IPS DF 4.7 (cell line): ENCODE measurements around the gene NYNRIN.
A peak's percentile ranks its signal among the peaks of the same experiment; 100 is the strongest.
"Not testable (repeated sequence)": the region's sequence is repeated elsewhere in the genome, so short reads cannot be mapped to it uniquely, and the experiment has no call there.

Experiments
- DNase-seq: peaks from one replicate; pipeline ENCODE4 v3.0.0-alpha.2; 2013; ENCODE audit warnings: low spot score; ENCODE audit errors: extremely low read depth

Gene NYNRIN

DNA sequence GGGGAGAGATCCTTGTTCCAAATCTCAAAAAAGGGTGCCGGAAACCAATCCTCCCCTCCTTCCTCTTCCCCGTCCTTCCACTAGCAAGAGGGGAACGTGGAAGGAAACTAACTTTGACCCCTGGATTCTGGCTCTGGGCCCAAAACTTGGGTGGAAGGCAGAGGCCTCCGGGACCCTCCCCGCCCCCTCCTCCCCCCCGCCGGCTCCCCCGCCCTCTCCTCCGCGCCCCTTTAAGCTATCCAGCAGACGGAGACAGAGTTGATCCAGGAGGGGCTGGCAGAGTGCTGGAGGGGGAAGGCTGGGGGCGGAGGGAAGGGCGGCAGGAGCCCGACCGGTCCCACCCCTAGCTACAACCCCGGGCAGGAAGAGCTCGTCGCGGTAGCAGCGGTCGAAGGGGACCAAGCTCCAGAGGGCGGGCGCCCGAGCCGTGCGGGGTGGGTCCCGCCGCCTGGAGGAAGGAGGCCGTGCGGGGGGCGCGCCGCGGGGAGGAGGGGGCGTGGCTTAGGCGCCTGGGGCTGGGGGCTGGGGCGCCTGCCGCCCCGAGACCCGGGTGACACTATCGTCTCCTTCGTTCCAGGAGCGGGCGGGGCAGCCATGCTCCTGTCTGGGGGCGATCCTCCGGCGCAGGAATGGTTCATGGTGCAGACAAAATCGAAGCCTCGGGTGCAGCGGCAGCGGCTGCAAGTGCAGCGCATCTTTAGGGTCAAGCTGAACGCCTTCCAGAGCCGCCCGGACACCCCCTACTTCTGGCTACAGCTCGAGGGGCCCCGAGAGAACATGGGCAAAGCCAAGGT, at the start of gene NYNRIN:
Gene NYNRIN (plus strand): TSS at position 351 of the 794 bp plus-strand sequence. CDS start 244 bp downstream, at position 595.
- DNase-seq, result no peak

DNA sequence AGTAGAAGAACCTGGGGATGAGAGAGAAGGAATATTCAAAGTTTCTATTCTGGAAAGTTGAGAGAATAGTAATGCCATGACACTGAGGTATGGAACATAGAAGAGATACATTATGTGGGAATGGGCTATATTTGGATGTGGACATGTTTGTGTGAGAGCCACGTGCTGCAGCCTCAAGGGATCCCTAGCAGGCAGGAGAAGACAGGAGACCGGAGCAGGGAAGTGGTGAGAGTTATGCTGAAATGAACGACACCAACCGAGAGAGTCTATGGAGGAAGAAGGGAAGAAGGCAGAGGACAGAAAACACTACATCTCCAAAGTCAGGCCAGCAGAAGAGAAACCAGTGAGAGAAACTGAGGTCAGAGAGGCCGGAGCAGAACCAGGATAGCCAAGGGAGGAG, 49.1 kb upstream of the NYNRIN start:
- DNase-seq, result no peak

DNA sequence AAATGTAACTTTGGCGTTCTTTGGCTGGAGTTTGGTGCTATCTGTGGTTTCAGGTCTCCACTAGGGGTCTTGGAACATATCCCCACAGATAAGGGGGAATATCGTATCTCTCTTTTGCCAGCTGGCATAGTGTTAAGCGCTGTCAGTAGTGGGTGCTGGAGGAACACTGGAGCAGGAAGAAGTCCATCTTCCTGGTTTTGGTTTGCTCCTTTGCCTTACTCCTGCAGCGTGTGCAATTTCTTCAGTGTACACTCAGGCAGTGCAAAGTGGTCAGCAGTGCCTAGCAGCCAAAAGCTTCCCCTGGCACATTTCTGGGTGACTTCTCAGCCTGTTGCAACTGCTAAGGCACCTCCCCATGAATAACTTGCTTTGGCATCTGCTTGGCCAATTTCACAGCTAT, 47.3 kb upstream of the NYNRIN start:
- no peak for DNase-seq

DNA sequence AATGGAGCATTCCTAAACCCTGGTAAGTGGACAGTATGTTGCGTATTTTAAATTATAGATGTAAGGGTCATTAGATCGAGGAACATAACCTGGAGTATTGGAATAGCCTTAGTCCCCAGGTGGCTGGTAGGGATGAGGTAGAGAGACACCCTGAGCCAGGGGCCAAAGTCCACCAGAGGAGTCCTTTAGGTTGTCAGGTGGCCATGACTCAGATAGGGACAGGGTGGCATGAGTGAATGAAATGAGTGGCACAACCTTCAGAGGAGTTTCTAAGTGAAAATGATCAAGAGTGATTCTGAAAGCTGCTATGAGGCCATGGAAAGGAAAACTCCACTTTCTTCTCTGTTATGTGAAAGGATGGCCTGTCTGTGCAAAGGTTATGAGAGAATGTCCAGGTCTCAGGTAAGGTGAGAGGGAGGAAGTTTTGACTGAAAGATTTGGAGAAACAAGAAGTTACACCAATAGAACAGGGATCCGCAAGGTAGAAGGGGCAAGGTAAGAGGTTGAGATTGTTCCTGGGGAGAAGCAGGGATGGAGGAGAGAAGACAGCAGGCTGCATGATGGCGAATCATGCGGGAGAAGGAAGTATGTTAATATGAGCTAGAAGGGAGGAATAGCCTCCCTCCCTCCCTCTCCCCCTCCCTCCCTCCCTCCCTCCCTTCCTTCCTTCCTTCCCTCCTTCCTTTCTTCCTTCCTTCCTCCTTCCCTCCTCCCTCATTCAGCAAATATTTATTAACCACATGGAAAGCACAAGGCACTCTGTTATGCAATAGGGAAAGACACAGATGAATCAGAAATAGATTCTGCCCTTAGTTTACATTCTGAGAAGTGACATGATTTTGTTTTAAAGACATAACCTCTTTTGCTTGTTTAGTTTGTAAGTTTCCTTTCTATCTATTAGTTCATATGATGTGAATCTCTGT, 45.0 kb upstream of the NYNRIN start:
- no peak for DNase-seq

DNA sequence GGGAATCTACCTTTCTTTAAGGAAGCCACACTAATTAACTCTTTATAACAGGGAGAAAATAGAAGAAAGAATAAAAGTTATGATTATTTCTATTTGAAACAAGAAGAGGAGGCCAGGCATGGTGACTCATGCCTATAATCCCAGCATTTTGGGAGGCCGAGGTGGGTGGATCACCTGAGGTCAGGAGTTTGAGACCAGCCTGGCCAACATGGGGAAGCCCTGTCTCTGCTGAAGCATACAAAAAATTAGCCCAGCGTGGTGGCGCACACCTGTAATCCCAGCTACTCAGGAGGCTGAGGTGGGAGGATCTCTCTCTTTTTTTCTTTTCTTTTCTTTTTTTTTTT, 44.3 kb upstream of the NYNRIN start:
- DNase-seq, result not testable (repeated sequence)

DNA sequence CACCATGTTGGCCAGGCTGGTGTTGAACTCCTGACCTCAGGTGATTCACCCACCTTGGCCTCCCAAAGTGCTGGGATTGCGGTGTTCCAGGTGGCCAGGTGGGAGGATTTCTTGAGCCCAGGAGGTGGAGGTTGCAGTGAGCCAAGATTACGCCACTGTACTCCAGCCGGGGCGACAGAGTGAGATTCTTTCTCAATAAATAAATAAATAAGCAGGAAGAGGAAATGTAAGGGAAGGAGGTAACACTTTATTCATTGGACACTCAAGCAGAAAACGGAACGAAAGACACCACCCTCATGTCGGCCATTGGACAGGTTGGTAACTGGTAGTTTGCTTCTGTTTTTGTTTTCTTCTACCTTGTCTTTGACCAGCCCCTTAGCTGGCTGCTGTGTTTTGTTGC, 43.8 kb upstream of the NYNRIN start:
- DNase-seq, result no peak

DNA sequence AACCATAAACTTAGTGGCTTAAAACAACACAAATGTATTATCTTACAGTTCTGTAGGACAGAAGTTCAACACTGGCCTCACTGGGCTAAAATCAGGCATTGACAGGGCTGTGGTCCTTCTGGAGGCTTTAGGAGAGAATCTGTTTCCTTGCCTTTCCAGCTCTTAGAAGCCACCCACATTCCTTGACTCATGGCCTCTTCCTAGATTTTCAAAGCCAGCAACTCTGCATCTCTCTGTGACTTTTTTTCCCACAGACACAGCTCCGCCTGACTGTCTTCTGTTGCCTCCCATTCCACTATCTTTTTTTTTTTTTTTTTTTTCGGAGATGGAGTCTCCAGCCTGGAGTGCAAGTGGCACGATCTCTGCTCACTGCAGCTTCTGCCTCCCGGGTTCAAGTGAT, 42.6 kb upstream of the NYNRIN start:
- DNase-seq, result no peak

DNA sequence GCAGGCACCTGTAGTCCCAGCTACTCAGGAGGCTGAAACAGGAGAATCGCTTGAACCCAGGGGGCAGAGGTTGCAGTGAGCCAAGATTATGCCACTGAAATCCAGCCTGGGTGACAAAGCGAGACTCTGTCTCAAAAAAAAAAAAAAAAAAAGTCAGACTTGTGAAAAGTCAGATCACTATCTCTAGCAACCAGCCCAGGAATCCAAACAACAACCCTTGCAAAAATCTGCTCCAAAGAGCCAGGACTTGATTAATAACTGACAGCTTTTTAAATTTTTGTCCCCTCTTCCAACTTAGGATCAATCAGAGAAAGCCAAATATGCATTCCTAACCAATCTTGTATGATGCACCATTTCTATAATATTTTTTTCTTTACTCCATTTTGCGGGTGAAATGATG, 38.5 kb upstream of the NYNRIN start:
- no peak for DNase-seq

DNA sequence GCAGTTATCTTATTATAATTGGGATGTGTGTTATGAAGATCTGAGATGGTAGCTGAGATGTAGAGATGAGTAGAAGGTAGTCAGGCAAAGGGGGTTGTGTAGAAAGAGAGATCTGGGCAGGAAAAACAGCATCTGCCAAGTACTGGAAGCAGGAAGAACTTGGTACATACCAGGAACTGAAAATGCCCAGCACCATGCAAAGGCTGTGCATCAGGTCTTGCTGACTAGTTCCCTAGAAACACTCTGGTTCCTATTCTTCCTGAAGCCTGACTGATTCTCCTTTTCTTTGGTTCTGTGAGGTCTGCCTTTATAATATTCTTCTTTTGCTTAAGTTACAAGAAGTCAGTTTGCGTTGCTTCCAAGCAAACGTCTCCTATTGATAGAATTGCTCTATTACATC, 37.5 kb upstream of the NYNRIN start:
- DNase-seq, result no peak

DNA sequence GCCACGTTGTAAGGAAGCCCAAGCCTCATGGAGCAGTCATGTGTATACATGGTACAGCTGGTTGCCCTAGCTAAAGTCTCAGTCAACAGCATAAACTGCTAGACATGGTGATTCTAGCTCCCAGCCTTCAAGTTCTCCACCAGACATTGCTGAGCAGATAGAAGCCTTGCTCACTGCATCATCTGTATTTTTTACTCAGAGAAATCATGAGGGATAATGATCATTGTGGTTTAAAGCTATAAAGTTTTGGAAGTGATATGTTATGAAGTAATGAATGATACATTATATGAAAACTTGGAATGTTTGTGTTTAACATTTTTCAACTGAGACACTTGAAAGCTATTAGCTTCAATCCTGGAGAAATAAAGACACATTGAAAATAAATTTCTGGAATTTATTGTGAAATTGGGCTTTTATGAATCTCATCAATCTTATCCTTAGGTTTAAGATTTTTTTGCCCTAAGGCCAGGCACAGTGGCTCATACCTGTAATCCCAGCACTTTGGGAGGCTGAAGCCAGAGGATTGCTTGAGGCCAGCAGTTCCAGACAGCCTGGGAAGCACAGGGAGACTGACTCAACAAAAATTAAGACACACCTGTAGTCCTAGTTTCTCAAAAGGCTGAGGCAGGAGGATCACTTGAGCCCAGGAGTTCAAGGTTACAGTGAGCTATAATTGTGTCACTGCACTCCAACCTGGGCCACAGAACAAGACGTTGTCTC, 36.4 kb upstream of the NYNRIN start:
- no peak for DNase-seq

DNA sequence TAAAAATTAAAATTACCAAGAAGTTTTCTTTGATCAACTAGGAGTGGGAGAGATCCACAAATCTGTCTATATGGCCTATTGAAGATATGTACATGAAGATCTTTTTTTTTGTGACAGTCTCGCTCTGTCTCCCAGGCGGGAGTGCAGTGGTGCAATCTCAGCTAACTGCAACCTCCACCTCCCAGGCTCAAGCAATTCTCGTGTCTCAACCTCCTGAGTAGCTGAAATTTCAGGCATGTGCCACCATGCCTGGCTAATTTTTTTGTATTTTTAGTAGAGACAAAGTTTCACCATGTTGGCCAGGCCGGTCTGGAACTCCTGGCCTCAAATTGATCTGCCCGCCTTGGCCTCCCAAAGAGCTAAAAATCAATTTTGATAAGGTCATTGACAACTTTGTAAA, 35.4 kb upstream of the NYNRIN start:
- DNase-seq, result no peak

DNA sequence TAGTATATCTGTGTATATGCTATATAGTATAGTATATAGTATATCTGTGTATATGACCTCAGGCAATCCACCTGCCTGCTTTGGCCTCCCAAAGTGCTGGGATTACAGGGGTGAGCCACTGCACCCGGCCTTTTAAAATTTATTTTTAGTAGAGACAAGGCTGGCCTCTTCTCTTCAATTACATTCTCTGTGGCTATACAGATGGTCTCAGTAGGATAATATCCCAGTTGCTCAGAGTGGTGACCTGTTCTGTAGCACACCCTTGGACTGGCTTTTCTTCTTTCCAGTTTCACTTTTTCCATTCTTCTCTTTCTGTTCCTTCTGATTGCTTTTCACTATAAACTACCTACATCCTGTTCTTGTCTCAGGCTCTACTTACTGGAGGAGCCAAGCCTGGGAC, 34.0 kb upstream of the NYNRIN start:
- no peak for DNase-seq

DNA sequence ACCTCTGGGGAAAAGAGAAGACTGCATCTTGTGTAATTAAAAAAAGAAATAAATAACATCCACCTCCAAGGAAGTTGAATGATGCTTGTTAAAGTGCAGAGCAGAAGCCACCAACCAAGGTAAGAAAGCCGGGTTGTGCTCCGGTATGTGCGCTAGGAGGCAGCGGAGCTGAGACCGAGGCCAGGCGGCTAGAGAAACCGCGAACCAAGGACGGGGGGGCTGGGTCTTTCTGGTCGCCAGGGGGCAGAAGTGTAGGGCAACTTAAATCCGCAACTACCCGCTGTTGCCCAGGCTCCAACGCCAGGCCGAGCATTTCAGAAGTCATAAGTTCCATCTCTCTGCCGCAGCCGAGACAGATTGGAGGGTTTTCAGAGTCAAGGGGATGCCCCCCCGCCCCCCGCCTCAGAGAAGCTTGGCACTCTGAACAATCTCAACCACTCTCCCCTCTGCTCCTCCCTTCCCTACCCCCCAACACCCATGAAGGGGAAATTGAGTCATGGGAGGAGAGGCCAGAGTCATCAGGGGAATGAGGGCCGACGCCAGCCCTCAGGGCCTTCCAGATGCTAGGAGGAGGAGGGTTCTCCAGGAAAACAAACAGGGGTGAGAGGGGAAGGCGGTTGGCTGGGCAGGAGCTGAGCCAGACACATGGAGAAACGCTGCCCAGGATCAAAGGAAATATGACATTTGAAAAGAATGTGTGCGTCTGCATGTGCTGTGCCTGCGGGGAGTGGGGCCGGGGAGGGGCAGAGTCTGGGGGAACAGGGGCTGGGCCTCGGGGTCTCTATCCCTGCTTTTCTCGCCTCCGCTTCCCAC, 33.0 kb upstream of the NYNRIN start:
- DNase-seq, result peak; percentile 72

DNA sequence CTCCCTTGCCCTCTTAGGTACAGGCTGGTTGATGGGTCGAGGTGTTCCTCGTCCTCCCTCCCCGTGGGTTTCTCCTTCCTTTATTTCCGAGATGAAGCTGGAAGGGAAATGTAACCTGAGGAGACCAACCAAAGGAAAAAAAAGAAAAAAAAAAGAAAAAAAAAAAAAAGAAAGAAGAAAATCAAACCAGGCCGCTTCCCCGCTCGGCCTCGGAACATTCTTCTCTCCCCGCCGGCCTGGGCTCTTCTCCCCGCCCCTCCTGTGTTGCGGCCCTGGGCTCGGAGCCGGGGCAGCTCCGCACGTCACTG, 32.4 kb upstream of the NYNRIN start:
- no peak for DNase-seq

DNA sequence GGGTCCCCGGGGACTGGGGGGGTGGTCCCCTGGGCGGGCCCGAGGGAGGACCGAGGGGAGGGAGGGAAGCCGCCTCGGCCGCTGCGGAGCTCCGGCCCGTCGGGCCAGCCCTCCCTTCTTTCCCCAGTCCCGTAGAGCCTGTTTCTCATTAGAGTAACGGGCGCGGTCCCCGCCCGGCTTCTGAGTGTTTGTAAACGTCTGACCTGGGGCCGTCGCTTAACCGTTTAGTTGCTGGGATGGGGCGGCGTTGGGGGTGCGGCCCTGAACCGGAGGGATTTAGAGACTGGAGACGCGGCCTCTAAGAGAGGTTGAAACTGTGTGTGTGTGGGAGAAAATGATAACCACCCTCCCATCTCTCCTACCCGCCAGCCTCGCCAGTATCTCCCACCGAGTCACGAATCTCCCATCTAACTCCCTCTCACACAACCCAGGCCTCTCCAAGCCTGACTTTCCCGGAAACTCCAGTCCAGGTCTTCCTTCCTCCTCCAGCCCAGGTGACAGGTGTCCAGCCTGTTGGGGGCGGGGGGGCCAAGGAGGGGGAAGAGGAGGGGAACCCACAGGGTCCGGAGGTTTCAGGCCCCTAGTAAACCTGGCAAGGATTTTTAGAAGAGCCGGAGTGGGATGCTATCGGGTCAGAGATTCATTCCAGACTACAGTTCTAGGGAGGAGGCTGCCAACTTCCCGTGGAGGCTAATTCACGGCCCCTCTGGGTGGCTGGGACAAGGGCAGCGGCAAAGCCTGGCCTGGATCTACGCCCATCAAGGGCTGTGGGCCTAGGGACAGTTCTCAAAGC, 31.9 kb upstream of the NYNRIN start:
- DNase-seq, result peak; percentile 75

DNA sequence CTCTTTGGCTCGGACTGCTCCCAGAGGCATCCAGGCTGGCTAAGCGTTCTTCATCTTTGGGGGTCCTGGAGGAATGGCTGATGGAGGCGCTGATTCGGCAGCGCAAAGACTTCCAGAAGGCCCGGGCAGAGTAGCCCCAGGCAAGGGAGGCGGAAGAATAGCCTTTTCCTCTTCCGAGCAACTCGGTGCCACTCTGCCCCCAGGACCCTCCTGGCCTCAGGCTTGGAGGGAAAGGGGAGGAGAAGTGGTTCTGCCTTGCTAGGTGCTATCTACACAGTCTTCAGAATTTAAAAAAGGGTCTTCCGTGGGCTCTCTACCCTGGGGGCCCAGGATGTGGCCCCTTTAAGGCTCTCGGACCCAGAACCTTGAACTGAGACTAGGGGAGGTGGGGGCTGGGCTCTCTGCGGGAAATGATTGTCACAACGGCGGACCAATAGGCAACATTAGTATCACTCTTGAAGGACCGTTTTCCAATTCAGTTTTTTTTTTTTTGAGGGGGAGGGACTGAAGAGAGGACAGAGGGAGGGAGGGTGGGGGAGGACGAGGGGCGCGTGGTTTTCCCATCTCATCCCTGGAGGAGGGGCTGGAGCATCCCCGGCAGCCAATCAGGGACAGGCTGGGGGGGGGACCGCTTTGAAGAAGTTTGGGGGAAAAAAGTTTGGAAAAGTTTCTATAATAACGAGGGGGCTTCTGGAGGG, 31.1 kb upstream of the NYNRIN start, which contains the start of gene NFATC4:
Gene NFATC4 (plus strand): TSS at position 671 of the 698 bp plus-strand sequence. CDS start 157 bp downstream, outside the sequence.
- DNase-seq, result peak; percentile 89

DNA sequence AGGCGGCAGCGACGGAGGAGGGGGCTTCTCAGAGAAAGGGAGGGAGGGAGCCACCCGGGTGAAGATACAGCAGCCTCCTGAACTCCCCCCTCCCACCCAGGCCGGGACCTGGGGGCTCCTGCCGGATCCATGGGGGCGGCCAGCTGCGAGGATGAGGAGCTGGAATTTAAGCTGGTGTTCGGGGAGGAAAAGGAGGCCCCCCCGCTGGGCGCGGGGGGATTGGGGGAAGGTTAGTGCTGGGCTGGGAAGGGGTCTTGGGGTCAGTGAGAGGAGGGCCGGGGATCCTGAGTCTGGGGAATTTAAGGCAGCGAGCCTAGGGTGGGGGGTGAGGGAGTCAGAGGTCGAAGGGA, 30.6 kb upstream of the NYNRIN start:
- DNase-seq, result no peak

DNA sequence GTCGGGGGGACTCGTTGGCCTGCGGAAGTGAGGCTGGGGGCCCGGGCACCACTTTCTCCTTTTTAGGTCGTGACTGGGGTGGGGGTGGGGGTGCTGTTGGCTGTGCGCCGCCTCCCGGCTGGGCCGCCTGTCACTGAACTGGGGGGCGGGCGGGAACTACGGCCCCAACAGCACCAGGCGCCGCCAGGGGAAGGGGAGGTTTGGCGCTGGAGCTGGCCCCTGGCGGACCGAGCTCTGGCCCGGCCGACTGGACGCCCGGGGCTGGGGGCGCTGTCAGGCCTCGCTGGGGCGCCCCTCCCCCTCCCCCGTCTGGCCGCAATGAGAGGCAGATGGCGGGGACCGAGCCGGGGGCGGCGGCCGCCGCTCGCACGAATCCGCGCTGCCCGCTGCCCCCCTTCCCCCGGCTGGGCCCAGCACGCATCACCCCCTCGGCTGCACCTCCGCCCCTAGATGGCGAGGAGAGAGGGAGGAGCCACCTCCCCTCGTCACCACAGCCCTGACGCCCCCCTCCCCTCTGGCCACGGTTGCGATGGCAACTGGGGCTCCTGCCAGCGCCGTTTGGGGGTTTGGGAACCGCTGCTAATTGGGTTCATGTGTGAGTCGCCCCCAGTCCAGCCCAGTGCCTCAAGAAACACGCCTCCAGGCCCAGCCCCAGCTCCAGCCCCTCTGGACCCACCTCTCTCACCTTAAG, 30.1 kb upstream of the NYNRIN start:
- no peak for DNase-seq

DNA sequence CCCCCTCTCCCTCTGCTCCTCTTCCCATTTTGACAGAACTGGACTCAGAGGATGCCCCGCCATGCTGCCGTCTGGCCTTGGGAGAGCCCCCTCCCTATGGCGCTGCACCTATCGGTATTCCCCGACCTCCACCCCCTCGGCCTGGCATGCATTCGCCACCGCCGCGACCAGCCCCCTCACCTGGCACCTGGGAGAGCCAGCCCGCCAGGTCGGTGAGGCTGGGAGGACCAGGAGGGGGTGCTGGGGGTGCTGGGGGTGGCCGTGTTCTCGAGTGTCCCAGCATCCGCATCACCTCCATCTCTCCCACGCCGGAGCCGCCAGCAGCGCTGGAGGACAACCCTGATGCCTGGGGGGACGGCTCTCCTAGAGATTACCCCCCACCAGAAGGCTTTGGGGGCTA, 29.3 kb upstream of the NYNRIN start:
- DNase-seq, result no peak
